DND-41 (cell line): ENCODE data around the gene C6orf136.

Source experiments
- ATAC-seq: fragments of 200-7000 bp; cut with Tn5 transposase; 3 replicates; pipeline ENCODE4 v1.9.1; 2021; ENCODE audit warnings: low read depth; ENCODE audit not compliant: insufficient read depth
- DNase-seq: peaks from one replicate; pipeline ENCODE4 v3.0.0-alpha.2; 2020
- H2AFZ ChIP-seq: 2 replicates; pipeline ENCODE4 v1.6.0; 2012; ENCODE audit warnings: low read depth, low read length
- H3K27ac ChIP-seq: 2 replicates; pipeline ENCODE4 v1.5.1; 2012; ENCODE audit warnings: low read length, inconsistent platforms
- H3K27me3 ChIP-seq: fragments of 200-600 bp; sonication (generic); 2 replicates; pipeline ENCODE4 v1.6.0; 2012; ENCODE audit warnings: low read length, mild to moderate bottlenecking, inconsistent platforms; ENCODE audit not compliant: insufficient read depth, poor library complexity
- H3K36me3 ChIP-seq: 2 replicates; pipeline ENCODE4 v1.5.1; 2012; ENCODE audit warnings: low read length, inconsistent platforms; ENCODE audit not compliant: insufficient read depth
- H3K4me1 ChIP-seq: 2 replicates; pipeline ENCODE4 v1.5.1; 2012; ENCODE audit warnings: mild to moderate bottlenecking, low read length; ENCODE audit not compliant: insufficient read depth
- H3K4me2 ChIP-seq: 2 replicates; pipeline ENCODE4 v1.6.0; 2012; ENCODE audit warnings: mild to moderate bottlenecking, moderate library complexity, low read length, inconsistent platforms; ENCODE audit not compliant: insufficient read depth
- H3K4me3 ChIP-seq, 2 experiments: fragments of 200-600 bp in 1 of 2; shearing (Covaris generic) in 1 of 2; 2 replicates each; pipeline ENCODE4 v1.5.1; 2012 to 2016; ENCODE audit warnings: inconsistent platforms in 2 of 2, low read length in 2 of 2, mild to moderate bottlenecking in 2 of 2, low read depth in 1 of 2, moderate library complexity in 1 of 2
- H3K79me2 ChIP-seq: 2 replicates; pipeline ENCODE4 v1.6.0; 2012; ENCODE audit warnings: low read length, inconsistent platforms; ENCODE audit not compliant: insufficient read depth
- H3K9ac ChIP-seq: 2 replicates; pipeline ENCODE4 v1.6.0; 2012; ENCODE audit warnings: low read depth, mild to moderate bottlenecking, inconsistent platforms, low read length, moderate library complexity
- H3K9me3 ChIP-seq: 2 replicates; pipeline ENCODE4 v1.5.1; 2012; ENCODE audit warnings: low read length, moderate library complexity, mild to moderate bottlenecking, inconsistent platforms; ENCODE audit not compliant: insufficient read depth, severe bottlenecking
- H4K20me1 ChIP-seq: 2 replicates; pipeline ENCODE4 v1.6.0; 2012; ENCODE audit warnings: low read length; ENCODE audit not compliant: insufficient read depth
- EZH2 ChIP-seq: IDR thresholded peaks from 3 replicates; pipeline ENCODE4 v1.6.1; 2012; ENCODE audit warnings: borderline replicate concordance, low read depth, mild to moderate bottlenecking, moderate library complexity, low read length, inconsistent platforms; ENCODE audit not compliant: severe bottlenecking
- TF ChIP-seq, protein P1 (sequence below): IDR thresholded peaks from 2 replicates; pipeline ENCODE4 v1.5.1; 2012; ENCODE audit warnings: borderline replicate concordance, low read length, moderate library complexity, mild to moderate bottlenecking; ENCODE audit not compliant: poor library complexity, severe bottlenecking; ENCODE audit errors: extremely low read depth

The C6orf136 gene

DNA sequence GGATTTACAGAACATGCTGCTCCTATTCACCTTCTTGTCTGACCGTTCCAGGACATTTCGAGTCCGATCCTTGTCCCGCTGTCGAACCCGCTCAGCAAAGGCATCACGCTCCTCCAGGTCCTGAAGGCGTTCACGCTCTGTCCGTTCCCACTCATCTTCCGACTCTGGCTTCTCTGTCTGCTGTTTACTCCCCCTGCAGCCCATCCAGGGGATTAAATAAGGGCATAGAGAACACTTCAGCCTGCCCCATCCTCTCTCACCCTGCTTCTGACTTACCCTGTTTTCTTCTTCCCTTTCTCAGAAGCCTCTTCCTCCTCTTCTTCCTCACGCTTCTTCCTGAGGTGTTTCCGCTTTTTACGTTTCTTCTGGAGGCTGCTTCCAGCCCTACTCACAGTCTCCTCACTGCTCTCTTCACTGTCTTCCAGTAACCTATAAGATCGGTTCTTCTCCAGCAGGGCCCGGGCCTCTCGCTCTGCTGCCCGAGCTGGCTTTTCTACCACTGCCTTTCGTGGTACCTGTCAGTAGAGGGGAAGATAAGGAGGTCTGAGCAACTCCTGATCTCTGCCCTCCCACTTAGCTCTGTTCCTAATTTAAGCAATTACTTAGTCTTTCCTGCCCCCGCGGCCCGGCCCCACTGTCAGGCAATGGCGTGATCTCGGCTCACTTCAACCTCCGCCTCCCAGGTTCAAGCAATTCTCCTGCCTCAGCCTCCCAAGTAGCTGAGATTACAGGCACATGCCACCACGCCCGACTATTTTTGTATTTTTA lies 24.0 kb downstream of the C6orf136 start:
- Histone ChIP-seq H3K4me2 (peak overlapping the region; percentile 80), H3K36me3 (peaks cover 38% of the 10 kb centered on the region), H3K9ac (peak overlapping the region; percentile 71), H3K4me1 (peaks cover 28% of the 10 kb centered on the region), H3K9me3 (no peaks in the 10 kb centered on the region), H3K27ac (no peak overlapping the region), H4K20me1 (peaks cover 2% of the 10 kb centered on the region; the same call in 1 of the 2 replicates), H2AFZ (no peak overlapping the region), H3K4me3 (no peak overlapping the region), H3K79me2 (peaks cover 24% of the 10 kb centered on the region), H3K27me3 (no peaks in the 10 kb centered on the region)
- ATAC-seq (no peak), DNase-seq (no peak)
- TF ChIP-seq EZH2 = no peak
- TF ChIP-seq, protein P1, sequence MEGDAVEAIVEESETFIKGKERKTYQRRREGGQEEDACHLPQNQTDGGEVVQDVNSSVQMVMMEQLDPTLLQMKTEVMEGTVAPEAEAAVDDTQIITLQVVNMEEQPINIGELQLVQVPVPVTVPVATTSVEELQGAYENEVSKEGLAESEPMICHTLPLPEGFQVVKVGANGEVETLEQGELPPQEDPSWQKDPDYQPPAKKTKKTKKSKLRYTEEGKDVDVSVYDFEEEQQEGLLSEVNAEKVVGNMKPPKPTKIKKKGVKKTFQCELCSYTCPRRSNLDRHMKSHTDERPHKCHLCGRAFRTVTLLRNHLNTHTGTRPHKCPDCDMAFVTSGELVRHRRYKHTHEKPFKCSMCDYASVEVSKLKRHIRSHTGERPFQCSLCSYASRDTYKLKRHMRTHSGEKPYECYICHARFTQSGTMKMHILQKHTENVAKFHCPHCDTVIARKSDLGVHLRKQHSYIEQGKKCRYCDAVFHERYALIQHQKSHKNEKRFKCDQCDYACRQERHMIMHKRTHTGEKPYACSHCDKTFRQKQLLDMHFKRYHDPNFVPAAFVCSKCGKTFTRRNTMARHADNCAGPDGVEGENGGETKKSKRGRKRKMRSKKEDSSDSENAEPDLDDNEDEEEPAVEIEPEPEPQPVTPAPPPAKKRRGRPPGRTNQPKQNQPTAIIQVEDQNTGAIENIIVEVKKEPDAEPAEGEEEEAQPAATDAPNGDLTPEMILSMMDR = peak; percentile 42

DNA sequence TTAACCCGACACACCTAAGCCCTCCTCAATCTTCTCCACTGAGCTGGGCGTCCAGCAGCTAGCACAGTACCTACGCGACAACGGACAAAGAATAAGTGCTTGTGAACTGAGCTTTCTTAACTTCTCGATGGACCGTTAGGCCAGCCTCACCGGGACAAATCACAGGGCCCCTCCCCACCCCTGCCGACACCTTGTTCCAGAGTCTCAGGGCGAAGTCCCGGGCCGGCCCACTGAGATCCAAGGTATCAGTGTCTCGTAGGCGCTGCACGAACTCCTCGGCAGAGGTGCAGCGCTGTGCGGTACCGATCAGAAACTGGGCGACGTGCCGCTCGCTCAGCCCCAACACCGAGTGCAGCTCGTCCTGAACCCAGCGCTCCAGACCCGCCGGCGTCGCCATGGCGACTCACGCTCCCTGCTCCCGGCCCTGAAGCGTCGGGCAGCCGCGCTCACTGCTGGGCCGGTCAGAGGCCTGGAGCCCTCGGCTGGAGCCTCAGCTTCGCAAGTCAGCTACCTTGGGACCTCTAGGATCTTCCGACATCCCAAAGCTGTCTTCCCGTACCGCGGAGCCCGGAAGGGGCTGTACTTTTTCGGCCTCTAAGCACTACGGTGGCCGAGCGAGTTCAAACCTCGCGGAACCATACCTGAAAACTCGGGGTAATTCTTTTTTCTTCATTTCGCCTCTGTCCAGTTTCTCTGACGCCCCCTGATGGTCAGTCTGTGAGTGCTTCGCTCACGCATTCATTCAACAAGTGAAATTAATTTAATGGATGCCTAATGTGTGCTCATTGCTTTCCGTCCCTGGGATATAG lies 25.7 kb downstream of the C6orf136 start, which contains the start of gene DHX16:
Gene DHX16 (minus strand): TSS at position 562 of the 809 bp plus-strand sequence. CDS start 165 bp downstream, at position 397.
- Histone ChIP-seq H3K36me3 (peaks cover 45% of the 10 kb centered on the region), H3K27ac (peak within 1 kb of the TSS; percentile 76), H3K9me3 (no peaks in the 10 kb centered on the region), H3K4me2 (peak within 1 kb of the TSS; percentile 80), H2AFZ (peak within 1 kb of the TSS; percentile 94), H3K4me1 (peaks cover 28% of the 10 kb centered on the region), H3K9ac (peak within 1 kb of the TSS; percentile 71), H3K79me2 (peaks cover 24% of the 10 kb centered on the region), H3K4me3 (peak within 1 kb of the TSS; percentile 61 to 85), H4K20me1 (peaks cover 2% of the 10 kb centered on the region; the same call in 1 of the 2 replicates), H3K27me3 (no peaks in the 10 kb centered on the region)
- peak; percentile 91 for DNase-seq
- ATAC-seq = peak; percentile 80
- no peak for TF ChIP-seq EZH2
- TF ChIP-seq, protein P1 = peak; percentile 75

DNA sequence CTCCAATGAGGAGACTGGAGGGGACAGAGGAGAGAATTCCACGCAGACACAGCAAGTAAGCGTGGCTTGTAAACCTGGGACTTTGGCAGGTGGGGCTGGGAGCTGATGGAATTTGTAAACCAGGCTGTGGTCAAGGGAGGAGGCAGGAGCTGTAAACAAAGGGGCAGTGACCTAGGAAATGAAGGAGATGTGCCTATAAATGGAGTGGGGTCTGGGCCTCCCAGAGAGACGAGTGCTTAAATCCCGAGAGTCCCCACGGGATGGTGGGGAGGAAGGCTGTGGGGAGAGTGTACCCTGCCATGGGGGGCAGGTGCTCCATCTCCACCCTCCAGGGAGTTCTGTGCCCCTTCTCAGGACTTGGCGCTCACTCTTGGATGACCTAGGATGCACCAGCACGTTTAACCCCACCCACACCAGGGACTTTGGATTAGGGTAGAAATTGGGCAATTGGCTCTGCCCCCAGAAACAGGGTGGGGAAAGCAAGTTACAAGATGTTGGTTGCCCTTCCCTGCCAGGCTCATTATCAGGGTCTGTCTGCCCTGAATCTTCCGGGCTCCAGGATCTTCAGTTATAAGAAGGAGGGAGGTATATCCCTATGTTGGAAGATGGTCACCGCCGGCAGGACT lies 29.8 kb downstream of the C6orf136 start:
- H3K4me2 ChIP-seq = no peak overlapping the region
- H3K9ac ChIP-seq = no peak overlapping the region
- H3K79me2 ChIP-seq = peaks cover 46% of the 10 kb centered on the region
- no peak overlapping the region for H2AFZ ChIP-seq
- no peak for ATAC-seq
- H4K20me1 ChIP-seq = peaks cover 19% of the 10 kb centered on the region
- TF ChIP-seq EZH2 = no peak
- TF ChIP-seq, protein P1 = no peak
- DNase-seq = no peak
- H3K4me1 ChIP-seq = peaks cover 46% of the 10 kb centered on the region
- H3K36me3 ChIP-seq = peaks cover 54% of the 10 kb centered on the region
- no peak overlapping the region for H3K4me3 ChIP-seq
- H3K9me3 ChIP-seq = no peaks in the 10 kb centered on the region
- H3K27me3 ChIP-seq = no peaks in the 10 kb centered on the region
- H3K27ac ChIP-seq = no peak overlapping the region
